MCF 10A (cell line): ENCODE data around the gene ABHD17B. TPM values are rescaled to one million over a fixed set of nuclear protein-coding genes. Genes with fewer than 3 reads are reported as not detected.

Experiments
- BruUV-seq: library from RNA; stranded (reverse); fragments of 400-500 nt; replicated peaks from 2 replicates; lab custom pipeline; 2021; lab: Mats Ljungman, UMichigan
- CTCF ChIA-PET: fragments of 300-600 bp; sonication (Branson Sonifier 250); formaldehyde crosslinking; extraction: SDS; loops from one replicate; lab custom pipeline; 2021; ENCODE audit warnings: antibody characterized with exemption, inconsistent platforms; lab: Yijun Ruan, JAX
- POLR2A ChIA-PET: fragments of 300-600, 350-650 bp; sonication (Branson Sonifier 250); formaldehyde crosslinking; extraction: SDS; loops from one replicate; lab custom pipeline; 2020; ENCODE audit warnings: antibody characterized with exemption, inconsistent platforms; lab: Yijun Ruan, JAX
- DNase-seq: peaks from one replicate; pipeline ENCODE4 v3.0.0-alpha.2; 2018; ENCODE audit not compliant: unreplicated experiment
- H3K27ac Mint-ChIP-seq: one replicate; pipeline ENCODE4 v1.8.0; 2022; ENCODE audit warnings: mild to moderate bottlenecking, low read depth, mixed read lengths; ENCODE audit not compliant: unreplicated experiment
- H3K27me3 Mint-ChIP-seq: one replicate; pipeline ENCODE4 v1.8.0; 2022; ENCODE audit warnings: mixed read lengths; ENCODE audit not compliant: insufficient read depth, unreplicated experiment
- H3K36me3 Mint-ChIP-seq: one replicate; pipeline ENCODE4 v1.8.0; 2022; ENCODE audit warnings: mild to moderate bottlenecking, moderate library complexity, mixed read lengths; ENCODE audit not compliant: insufficient read depth, unreplicated experiment
- H3K4me1 Mint-ChIP-seq: one replicate; pipeline ENCODE4 v1.8.0; 2022; ENCODE audit warnings: mixed read lengths; ENCODE audit not compliant: insufficient read depth, unreplicated experiment
- H3K4me3 Mint-ChIP-seq: one replicate; pipeline ENCODE4 v1.8.0; 2022; ENCODE audit warnings: mild to moderate bottlenecking, moderate library complexity, mixed read lengths; ENCODE audit not compliant: unreplicated experiment
- H3K9me3 Mint-ChIP-seq: one replicate; pipeline ENCODE4 v1.8.0; 2022; ENCODE audit warnings: mixed read lengths; ENCODE audit not compliant: unreplicated experiment
- intact Hi-C: fragments of 100-400 bp; cut with micrococcal nuclease; formaldehyde crosslinking; loops from 2 replicates; pipeline ENCODE4 v1.14.1; 2022
- total RNA-seq: library from RNA; stranded (reverse); gene quantifications from 2 replicates; pipeline ENCODE4 v1.2.3, GENCODE V29; 2022
- TF ChIP-seq, protein P1 (sequence below): fragments of 200-600 bp; IDR thresholded peaks from one replicate; pipeline ENCODE4 v1.8.0; 2022; ENCODE audit warnings: antibody characterized with exemption, mild to moderate bottlenecking; ENCODE audit not compliant: unreplicated experiment

Gene ABHD17B
- total RNA-seq, 1 experiment from 2014 or later = 10.5 TPM

GRCh38 chr9:71816916-71817451 is 94.0 kb downstream of the ABHD17B start:
- H3K4me1 Mint-ChIP-seq = no peaks in the 10 kb centered on the region
- H3K27ac Mint-ChIP-seq = no peak overlapping the region

More at GRCh38 chr9:71816916-71817451, 94.0 kb downstream of the ABHD17B start:
- DNase-seq = no peak
- Mint-ChIP-seq H3K27me3 (no peaks in the 10 kb centered on the region), H3K36me3 (no peaks in the 10 kb centered on the region), H3K4me3 (no peak overlapping the region), H3K9me3 (no peaks in the 10 kb centered on the region)
- POLR2A ChIA-PET = no interaction called here
- TF ChIP-seq, protein P1, sequence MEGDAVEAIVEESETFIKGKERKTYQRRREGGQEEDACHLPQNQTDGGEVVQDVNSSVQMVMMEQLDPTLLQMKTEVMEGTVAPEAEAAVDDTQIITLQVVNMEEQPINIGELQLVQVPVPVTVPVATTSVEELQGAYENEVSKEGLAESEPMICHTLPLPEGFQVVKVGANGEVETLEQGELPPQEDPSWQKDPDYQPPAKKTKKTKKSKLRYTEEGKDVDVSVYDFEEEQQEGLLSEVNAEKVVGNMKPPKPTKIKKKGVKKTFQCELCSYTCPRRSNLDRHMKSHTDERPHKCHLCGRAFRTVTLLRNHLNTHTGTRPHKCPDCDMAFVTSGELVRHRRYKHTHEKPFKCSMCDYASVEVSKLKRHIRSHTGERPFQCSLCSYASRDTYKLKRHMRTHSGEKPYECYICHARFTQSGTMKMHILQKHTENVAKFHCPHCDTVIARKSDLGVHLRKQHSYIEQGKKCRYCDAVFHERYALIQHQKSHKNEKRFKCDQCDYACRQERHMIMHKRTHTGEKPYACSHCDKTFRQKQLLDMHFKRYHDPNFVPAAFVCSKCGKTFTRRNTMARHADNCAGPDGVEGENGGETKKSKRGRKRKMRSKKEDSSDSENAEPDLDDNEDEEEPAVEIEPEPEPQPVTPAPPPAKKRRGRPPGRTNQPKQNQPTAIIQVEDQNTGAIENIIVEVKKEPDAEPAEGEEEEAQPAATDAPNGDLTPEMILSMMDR = no peak
- no TSS peak for BruUV-seq
- CTCF ChIA-PET = interaction anchor here (0.6 to 6.7 kb wide), 22 partner anchors 9 to 533 kb away, joined by 3 to 95 read pairs (median 3); partner anchors contain the start of gene C9orf85
- intact Hi-C loops = no loop called here

Other genes starting within 250 kb of the ABHD17B start
- gene CEMIP2, start 142.7 kb downstream of the ABHD17B start, total RNA-seq = 13.7 and 17.7 TPM in 2 replicates
- gene C9orf85, start 446 bp upstream of the ABHD17B start, total RNA-seq = 19.6 and 23.3 TPM in 2 replicates
- gene C9orf57, start 149.4 kb upstream of the ABHD17B start, total RNA-seq = not detected in 2 replicates
- not detected in 2 replicates for gene GDA, start 238.2 kb upstream of the ABHD17B start, total RNA-seq